Ovary (tissue), 9 donors: ENCODE results near the gene PSMD12. TPM values are rescaled to one million over a fixed set of nuclear protein-coding genes. Genes with fewer than 3 reads are reported as not detected.

Experiments used
- DNase-seq, 5 donors: peaks; one replicate each; pipeline ENCODE4 v3.0.0-alpha.2; 2019 to 2020
- H3K27ac ChIP-seq, 2 donors: fragments of 200-600 bp; one replicate each; pipeline versions ENCODE4 v1.5.1 to v1.8.0; 2019 to 2022
- H3K27me3 ChIP-seq: fragments of 200-600 bp; one replicate; pipeline ENCODE4 v1.8.0; 2022
- H3K36me3 ChIP-seq: fragments of 200-600 bp; sonication (generic); one replicate; pipeline ENCODE4 v1.5.1; 2019
- H3K4me1 ChIP-seq: one replicate; pipeline ENCODE4 v1.8.1; 2013; ENCODE audit warnings: mild to moderate bottlenecking, moderate library complexity; ENCODE audit not compliant: insufficient read depth
- H3K4me3 ChIP-seq: fragments of 200-600 bp; sonication (generic); one replicate; pipeline ENCODE4 v1.5.1; 2017
- H3K9me3 ChIP-seq, 2 donors: fragments of 200-600 bp in 1 of 2; sonication (generic) in 1 of 2; one replicate each; pipeline versions ENCODE4 v1.5.1 to v1.8.1; 2013 to 2019; ENCODE audit warnings: mild to moderate bottlenecking in 1 of 2, moderate library complexity in 1 of 2
- EP300 ChIP-seq: sonication (generic); formaldehyde crosslinking; IDR thresholded peaks from one replicate; pipeline ENCODE4 v1.6.1; 2017; ENCODE audit warnings: antibody characterized with exemption
- POLR2A ChIP-seq: fragments of 450-650 bp; IDR thresholded peaks from one replicate; pipeline ENCODE4 v1.6.1; 2017; ENCODE audit warnings: antibody characterized with exemption, mild to moderate bottlenecking, moderate library complexity
- WGBS, 3 donors: extraction: QIAGEN DNeasy Blood & Tissue Kit in 1 of 3; methylation state at CpG; one replicate each; pipeline versions ENCODE4 v1.1.5 to v1.1.7; 2013 to 2017; 5-methylcytosine and 5-hydroxymethylcytosine counted together
- intact Hi-C, 4 donors: fragments of 100-400 bp; cut with DNase I; formaldehyde crosslinking; loops; one replicate each; pipeline versions ENCODE4 v1.11.0 to v1.15.1; 2022 to 2023
- polyA plus RNA-seq, 2 donors: library from polyadenylated mRNA; stranded (reverse); fragments of 200-250 nt in 1 of 2; fragments of 350-450 nt in 1 of 2; fragmentation: Illumina TruSeq in 1 of 2; extraction: RNeasy Lipid Tissue Mini Kit (QIAGEN cat#74804) in 1 of 2; gene quantifications; one replicate each; pipeline ENCODE4 v1.2.3, GENCODE V29; 2013 to 2014
- total RNA-seq, 7 donors: library from RNA; depleted of rRNA in 2 of 7; stranded (reverse); fragments of >200 nt in 2 of 7; fragmentation: NEBNext Ultra II Directional in 3 of 7; extraction: Animal tissue kit (Norgen Biotek cat#: 25700) in 3 of 7; gene quantifications; one replicate each; pipeline versions ENCODE4 v1.1.0 to v1.2.4, GENCODE V29; 2016 to 2023
- TF ChIP-seq, protein P1 (sequence below), 3 donors: fragments of 450-650 bp in 2 of 3; fragments of 200-600 bp in 1 of 3; IDR thresholded peaks; one replicate each; pipeline versions ENCODE4 v1.5.1 to v1.8.0; 2016 to 2022; ENCODE audit warnings: antibody characterized with exemption in 3 of 3, mild to moderate bottlenecking in 1 of 3
- donor health status: DM: no; HTN: no; CAD: no; lungs with moderate emphysema.
- donor health status: DM: no; HTN: no; CAD: no.
- donor health status: Bipolar disorder and iron deficiency.
- donor health status: DM: yes; HTN: yes; CAD: no.
- donor health status: DM: no; HTN: no; CAD: no.
- donor health status: DM: yes; HTN: yes; CAD: no.

Gene PSMD12
- total and polyA plus RNA-seq, 9 donors, result 12.4 to 41.7 (median 36.8) TPM

DNA sequence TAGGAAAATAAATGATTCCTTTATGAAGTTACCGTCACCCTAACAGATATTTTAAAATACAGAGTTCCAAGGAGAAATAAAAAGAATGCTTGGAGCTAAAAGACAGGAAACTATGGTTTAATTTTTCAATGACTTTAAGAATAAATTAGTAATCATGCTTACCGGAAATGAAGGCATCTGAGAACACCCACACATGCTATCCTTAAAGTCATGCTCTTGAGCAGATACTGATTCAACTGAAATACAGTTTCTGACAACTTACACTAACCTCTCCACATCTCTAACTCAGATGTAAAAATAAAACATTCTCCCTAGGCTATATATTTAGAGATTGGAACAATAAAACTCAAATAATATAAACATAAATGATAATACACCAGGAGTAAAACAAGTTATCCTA lies 7.8 kb downstream of the PSMD12 start:
- intact Hi-C loops, result no loop called here
- no peak for DNase-seq
- H3K27ac ChIP-seq, result no peak overlapping the region
- no peaks in the 10 kb centered on the region for H3K36me3 ChIP-seq
- H3K4me1 ChIP-seq, result peaks cover 3% of the 10 kb centered on the region
- WGBS, 3 donors, result 48 to 51% (median 50%) methylated on average over 2 of the region's 2 CpGs
- no peaks in the 10 kb centered on the region for H3K27me3 ChIP-seq
- no peaks in the 10 kb centered on the region for H3K9me3 ChIP-seq
- no peak overlapping the region for H3K4me3 ChIP-seq
- TF ChIP-seq EP300, result no peak
- no peak for TF ChIP-seq POLR2A
- TF ChIP-seq, protein P1, sequence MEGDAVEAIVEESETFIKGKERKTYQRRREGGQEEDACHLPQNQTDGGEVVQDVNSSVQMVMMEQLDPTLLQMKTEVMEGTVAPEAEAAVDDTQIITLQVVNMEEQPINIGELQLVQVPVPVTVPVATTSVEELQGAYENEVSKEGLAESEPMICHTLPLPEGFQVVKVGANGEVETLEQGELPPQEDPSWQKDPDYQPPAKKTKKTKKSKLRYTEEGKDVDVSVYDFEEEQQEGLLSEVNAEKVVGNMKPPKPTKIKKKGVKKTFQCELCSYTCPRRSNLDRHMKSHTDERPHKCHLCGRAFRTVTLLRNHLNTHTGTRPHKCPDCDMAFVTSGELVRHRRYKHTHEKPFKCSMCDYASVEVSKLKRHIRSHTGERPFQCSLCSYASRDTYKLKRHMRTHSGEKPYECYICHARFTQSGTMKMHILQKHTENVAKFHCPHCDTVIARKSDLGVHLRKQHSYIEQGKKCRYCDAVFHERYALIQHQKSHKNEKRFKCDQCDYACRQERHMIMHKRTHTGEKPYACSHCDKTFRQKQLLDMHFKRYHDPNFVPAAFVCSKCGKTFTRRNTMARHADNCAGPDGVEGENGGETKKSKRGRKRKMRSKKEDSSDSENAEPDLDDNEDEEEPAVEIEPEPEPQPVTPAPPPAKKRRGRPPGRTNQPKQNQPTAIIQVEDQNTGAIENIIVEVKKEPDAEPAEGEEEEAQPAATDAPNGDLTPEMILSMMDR (IDR thresholded peaks at IDR 0.05), result no peak

DNA sequence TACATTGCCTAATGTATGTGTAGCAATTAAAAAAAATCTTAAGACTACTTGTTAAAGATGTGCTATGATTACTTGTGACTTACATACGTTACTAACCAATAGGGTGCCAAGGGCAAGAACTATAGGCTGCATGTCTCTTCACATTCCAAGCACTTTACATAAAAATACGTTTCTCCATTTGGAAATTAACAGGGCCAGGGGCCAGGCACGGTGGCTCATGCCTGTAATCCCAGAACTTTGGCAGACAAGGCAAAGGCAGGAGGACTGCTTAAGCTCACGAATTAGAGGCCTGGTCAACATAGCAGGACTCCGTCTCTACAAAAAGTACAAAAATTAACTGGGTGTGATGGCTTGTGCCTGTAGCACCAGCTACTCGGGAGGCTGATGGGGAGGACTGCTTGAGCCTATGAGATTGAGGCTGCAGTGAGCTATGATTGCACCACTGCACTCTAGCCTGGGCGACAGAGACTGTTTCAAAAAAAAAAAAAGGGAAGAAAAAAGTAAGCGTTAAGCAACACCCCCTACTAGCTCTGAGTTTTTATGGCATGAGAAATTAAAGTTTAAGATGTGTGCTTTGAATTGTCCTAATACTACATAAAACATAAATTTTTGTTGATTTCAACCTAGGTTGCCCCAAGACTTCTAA lies 12.3 kb downstream of the PSMD12 start:
- peaks cover 1% of the 10 kb centered on the region for H3K4me1 ChIP-seq
- 90 to 92% (median 91%) methylated on average over 8 of the region's 8 CpGs for WGBS, 3 donors
- H3K27ac ChIP-seq, result no peak overlapping the region
- DNase-seq, result no peak
- TF ChIP-seq EP300, result no peak
- TF ChIP-seq, protein P1 (IDR thresholded peaks at IDR 0.05), result no peak
- TF ChIP-seq POLR2A, result no peak
- H3K9me3 ChIP-seq, result no peaks in the 10 kb centered on the region
- no peak overlapping the region for H3K4me3 ChIP-seq
- H3K36me3 ChIP-seq, result no peaks in the 10 kb centered on the region
- no peaks in the 10 kb centered on the region for H3K27me3 ChIP-seq
- intact Hi-C loops, result no loop called here

DNA sequence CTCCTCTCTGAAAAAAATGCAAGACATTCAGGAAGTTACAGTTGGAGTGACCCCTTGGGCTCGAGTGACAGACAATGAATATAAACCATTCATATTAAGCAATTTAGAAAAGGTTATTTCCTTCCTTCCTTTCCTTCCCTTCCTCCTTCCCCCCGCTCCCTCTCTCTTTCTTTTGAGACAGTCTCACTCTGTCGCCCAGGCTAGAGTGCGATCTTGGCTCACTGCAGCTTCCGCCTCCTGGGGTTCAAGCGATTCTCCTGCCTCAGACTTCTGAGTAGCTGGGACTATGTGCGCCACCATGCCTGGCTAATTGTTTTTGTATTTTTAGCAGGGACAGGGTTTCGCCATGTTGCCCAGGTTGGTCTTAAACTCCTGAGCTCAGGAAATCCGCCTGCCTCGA lies 13.2 kb downstream of the PSMD12 start:
- Histone ChIP-seq H3K36me3 (no peaks in the 10 kb centered on the region), H3K27ac (no peak overlapping the region), H3K27me3 (no peaks in the 10 kb centered on the region), H3K4me3 (no peak overlapping the region), H3K4me1 (no peaks in the 10 kb centered on the region), H3K9me3 (no peaks in the 10 kb centered on the region)
- intact Hi-C loops, result no loop called here
- WGBS, 3 donors, result 85 to 94% (median 90%) methylated on average over 9 to 10 of the region's 10 CpGs
- DNase-seq, result no peak
- TF ChIP-seq POLR2A (no peak), EP300 (no peak)
- TF ChIP-seq, protein P1 (IDR thresholded peaks at IDR 0.05), result no peak

DNA sequence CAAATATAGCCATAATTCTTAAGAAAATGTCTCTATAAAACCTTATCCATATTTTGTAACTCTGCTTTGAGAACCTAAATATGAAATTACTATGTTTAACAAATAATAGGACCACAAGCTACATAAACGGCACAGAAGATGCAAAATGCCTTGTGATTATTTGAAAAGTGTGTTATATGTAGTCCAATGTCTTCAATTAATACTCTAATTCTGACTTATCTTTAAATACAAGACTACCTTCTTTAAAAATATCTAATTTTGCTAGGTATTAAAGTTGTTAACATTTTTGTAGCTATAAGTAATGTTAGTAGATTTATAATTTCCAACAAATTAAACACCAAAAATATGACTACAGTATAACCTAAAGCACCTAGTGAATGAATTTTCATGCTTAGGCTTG lies 17.0 kb downstream of the PSMD12 start:
- WGBS, 3 donors, result 90 to 94% (median 93%) methylated on average over 1 of the region's 1 CpG
- Histone ChIP-seq H3K27ac (no peak overlapping the region), H3K4me1 (no peaks in the 10 kb centered on the region), H3K4me3 (no peak overlapping the region), H3K9me3 (no peaks in the 10 kb centered on the region), H3K27me3 (no peaks in the 10 kb centered on the region), H3K36me3 (no peaks in the 10 kb centered on the region)
- TF ChIP-seq, protein P1 (IDR thresholded peaks at IDR 0.05), result no peak
- TF ChIP-seq EP300 (no peak), POLR2A (no peak)
- DNase-seq, result no peak
- intact Hi-C loops, result no loop called here
